Activated CD4-positive, alpha-beta T cell treated with anti-CD3 and anti-CD28 coated beads, Interleukin-2, Interleukin-4, amounts not matched to agents 100 ng/mL and 50 ng/mL, durations not matched to agents 16 hours and 8 hours (primary cell): ENCODE results near the gene PRPSAP1.
"Not testable (repeated sequence)": the region's sequence is repeated elsewhere in the genome, so short reads cannot be mapped to it uniquely, and the experiment has no call there.

Source experiments
- DNase-seq: peaks from one replicate; pipeline ENCODE4 v3.0.0-alpha.2; 2020; ENCODE audit warnings: low spot score

PRPSAP1 gene

DNA sequence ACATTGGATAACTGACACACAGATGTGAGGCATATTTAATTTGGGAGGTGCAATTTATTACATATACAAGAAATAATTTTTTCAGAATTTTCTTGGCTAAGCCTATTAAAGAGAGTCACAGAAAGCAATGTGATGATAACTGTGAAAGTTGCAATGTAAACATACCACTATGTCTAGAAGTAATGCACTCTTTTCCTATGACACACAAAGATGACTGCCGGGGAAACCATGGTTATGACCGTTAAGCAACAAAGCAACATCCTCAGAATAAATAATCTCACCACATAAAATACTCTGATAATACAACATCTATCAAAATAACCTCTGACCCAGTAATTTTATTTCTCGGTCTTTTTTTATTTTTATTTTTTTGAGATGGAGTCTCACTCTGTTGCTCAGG lies 35.1 kb downstream of the PRPSAP1 start:
- DNase-seq: no peak

DNA sequence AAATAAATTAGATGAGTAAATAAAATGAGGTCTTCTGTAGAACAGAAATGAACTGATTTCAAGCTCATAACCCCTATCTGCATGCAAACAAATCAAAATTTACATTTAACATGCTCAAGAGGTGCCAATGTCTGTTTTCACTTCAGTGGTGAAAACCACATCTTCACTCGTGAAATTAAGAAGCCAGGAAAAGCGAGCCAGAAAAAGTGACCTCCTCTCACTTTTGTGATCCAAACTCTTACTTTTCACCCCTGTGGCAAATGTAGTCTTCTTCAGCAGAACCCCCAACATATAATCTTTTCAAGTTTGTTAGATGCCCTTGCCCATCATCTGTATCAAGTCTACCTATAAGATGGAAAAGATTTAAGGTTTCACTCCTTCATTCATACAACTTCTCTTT lies 36.2 kb downstream of the PRPSAP1 start:
- DNase-seq: no peak

DNA sequence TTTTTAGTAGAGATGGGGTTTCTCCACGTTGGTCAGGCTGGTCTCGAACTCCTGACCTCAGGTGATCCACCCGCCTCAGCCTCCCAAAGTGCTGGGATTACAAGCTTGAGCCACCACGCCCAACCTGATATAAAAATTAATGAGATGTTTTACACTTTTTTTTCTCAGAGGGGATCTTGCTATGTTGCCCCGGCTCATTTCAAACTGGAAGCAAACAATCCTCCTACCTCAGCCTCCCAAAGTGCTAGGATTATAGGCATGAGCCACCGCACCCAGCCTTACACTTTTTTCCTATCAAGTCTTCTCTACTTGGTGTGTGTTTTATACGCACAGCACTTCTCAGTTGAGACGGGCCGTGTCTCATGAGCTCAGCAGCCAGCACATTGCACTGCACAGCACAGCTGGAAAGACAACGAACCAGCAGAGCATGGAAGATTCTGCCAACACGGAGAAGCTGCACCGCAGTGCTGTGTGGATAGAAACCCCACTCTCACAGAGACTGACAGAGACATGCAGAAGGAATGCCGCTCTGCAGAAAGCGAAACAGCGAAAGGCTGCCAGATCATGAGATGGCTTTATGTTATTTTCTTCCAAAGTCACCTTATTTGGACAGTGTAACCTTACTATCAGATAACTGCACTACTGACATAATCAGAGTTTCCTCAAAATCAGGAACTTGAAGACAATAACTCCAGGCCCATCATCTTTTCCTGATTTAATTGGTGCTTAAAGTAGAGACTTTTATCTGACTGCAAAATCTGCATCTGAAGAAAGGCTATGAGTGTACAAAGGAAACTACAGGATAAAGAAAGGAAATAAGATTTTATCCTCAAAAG lies 39.1 kb downstream of the PRPSAP1 start:
- no peak for DNase-seq

DNA sequence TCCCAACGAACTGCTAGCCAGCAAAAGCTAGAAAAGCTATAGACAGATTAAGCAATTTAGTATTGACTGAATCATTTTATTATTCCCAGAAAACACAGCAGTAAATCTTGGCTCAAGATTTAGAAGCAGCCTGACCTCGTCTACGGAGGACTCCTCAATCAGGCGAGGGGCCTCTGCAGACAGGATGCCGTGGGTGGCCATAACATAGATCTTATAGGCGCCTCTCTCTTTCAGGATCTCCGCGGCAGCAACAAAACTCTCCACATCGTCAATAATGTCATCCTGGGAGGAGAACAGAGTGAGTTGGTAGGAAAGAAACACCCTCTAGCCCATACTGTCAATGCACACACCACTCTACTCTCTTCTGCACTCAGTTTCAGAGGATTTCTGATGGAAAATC lies 41.0 kb downstream of the PRPSAP1 start:
- no peak for DNase-seq

DNA sequence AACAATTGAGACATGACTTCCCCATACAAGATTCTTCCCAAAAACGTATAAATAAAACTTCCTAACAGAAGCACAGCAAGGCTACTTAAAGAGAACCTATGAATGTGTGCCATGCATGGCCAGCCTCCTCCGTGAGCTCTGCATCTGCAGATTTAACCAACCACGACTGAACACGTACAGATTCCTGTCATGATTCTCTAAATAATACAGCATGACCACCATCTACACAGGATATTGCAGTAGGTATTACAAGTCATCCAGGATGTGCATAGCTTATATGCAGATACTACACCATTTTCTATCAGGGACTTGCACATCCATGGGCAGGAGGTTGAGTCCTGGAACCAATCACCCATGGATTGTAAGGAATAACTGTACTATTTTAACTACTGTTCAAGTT lies 44.3 kb downstream of the PRPSAP1 start:
- no peak for DNase-seq

DNA sequence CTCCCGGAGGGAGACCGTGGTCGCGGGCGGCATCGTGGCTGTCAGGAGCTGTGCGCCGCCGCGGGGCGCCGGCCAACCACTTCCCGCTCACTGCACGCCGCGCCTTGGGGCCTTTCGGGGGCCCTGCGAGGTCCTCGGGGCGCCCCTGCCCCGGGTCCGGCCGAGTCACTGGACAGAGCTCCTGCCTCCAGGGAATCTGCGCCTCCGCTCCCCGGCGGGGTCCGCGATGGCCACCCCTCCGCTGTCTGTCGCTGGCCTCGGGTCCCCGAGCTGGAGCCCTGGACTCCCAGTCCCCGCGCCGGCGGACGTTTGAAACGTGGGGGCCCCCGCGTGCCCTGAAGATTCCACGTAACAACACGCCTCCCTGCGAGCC lies 45.8 kb downstream of the PRPSAP1 start, which contains the start of gene QRICH2:
Gene QRICH2, minus strand, starts transcription at position 311 of the 373 bp plus-strand sequence. Its CDS starts 278 bp downstream, at position 33.
- no peak for DNase-seq

DNA sequence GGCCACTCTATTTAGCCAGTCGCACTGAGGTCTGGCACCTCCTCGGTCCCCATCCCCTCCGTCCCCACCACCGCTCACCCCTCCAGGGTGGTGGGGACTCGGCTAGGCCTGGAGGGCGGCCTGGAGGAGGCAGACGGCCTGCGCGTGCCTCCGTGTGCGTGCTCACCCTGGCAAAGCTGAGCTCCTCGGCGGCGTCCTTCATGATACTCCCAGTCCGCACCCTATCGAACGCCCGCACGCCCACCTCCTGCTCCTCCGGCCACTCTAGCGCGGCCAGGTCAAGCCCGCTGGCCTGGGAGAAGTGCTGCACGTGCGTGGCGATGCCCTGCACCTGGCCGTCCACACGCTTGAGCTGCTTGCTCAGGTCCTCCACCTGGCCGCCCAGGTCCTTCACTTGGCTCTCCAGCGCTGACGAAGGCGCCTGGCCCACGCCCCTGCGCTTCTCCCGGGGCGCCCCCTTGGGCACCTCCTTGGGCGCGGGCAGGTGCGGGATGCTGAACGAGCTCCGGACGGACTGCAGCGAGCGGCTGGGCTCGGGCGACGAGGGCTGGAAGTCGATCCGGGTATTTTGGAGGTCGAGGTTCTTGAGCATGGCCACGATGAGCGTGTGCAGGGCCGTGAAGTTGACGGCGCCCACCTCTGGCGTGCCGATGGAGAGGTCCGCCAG lies 46.3 kb downstream of the PRPSAP1 start:
- DNase-seq: no peak

DNA sequence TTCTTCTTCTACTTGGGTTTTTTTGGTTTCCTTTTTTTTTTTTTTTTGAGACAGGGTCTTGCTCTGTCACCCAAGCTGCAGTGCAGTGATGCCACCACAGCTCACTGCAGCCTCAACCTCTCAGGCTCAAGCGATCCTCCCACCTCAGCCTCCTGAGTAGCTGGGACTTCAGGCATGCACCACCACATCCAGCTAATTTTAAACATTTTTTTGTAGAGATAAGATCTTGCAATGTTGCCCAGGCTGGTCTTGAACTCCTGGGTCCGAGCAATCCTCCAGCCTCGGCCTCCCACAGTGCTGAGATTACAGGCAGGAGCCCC lies 48.6 kb downstream of the PRPSAP1 start:
- DNase-seq: not testable (repeated sequence)

DNA sequence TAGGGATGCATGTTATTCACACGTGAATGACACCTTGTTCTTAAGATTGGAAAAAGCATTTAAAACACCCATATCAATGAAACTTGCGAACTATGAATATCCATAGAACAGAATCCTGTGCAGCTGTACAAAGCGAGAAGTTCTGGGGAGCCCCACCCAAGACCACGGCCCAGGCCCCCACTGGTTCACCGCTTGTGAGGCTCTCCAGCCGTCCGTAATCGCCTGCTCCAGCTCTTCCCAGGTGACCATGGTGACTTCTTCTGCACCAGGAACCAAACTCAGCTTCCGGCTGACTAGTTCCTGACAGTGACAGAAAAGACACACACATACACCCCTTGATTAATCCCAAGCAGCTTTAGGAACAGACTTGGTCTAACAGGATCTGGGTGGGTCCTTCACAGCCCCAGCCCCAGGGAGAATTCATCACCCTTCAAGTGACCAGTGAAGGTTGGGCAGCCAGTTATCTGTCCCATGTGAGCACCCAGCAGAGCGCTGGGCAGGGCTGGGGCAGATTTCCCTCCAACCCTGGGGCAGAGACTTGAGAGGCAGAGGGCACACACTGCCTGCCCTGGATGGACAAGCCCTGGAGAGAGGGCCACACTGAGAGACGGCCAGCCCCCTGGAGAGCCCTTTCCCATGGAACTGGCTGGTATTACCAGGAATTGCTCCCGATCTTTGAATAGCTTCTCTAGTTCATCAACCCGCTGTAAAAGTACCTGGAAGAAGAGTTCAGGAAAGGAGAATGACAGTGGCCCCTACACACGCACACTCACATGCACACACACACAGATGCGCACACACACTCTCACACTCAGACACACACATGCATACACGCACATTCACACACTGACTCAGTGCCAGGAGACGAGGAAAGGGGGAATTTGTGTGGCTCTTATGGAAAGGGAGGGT lies 49.2 kb downstream of the PRPSAP1 start:
- DNase-seq: no peak

DNA sequence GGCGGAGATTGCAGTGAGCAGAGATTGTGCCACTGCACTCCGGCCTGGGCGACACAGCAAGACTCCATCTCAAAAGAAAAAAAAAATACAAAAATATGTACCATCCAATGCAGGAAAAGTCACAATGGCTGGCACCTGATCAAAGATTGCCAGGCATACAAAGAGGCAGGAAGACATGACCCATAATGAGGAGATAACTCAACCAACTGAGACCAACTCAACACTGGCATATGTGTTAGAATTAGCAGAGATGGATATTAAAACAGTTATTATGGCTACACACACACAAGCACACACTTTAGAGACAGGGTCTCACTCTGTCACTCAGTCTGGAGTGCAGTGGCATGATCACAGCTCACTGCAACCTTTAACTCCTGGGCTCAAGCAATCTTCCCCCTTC lies 56.3 kb downstream of the PRPSAP1 start:
- DNase-seq: no peak

DNA sequence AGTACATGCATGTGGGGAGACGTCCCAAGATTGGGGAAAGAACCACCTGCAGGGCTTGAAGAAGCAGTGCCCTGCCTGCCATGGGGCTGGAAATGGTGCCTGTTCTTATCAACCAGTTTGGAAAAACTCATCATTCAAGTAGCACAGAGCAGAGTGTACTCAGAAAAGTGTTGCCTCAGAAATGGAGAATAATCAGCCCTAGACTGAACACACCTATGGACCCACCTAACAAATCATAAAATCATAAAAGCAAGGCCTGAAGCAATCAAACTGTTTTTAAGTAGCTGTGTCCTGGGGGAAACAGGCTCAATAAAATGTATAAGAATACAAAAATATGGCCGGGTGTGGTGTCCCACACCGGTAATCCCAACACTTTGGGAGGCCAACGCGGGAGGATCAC lies 56.8 kb downstream of the PRPSAP1 start:
- DNase-seq: no peak

DNA sequence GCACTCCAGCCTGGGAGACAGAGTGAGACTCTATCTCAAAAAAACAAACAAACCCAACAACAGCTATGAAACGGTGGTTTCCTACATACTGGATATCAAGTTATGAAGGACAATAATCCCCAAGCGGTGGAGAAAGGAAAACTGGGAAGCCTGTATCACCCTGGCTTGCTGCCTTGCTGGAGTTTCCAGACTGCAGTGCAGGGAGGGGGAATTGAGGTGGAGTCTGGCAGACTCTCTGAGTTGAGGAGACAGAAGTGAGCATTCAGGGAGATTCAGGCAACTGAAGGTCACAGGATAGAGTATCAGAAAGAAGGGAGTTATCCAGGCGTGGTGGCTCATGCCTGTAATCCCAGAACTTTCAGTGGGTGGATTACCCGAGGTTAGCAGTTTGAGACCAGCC lies 57.5 kb downstream of the PRPSAP1 start:
- DNase-seq: no peak

DNA sequence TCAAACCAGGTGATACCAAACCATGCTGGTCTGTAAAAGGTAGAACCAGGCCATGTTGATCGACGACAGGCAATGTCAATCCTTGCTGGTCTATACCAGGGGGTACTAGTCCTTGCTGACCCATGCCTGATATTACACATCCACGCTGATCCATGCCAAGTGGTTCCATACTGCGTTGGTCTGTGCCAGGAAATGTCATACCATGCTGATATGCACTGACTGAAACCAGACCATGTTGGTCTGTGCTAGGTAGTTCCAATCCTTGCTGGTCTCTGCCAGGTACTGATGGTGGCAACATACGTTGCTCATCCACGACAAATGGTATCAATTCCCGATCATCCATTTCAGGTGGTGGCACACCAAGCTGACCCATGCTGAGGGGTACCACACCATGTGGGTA lies 60.6 kb downstream of the PRPSAP1 start:
- DNase-seq: no peak

DNA sequence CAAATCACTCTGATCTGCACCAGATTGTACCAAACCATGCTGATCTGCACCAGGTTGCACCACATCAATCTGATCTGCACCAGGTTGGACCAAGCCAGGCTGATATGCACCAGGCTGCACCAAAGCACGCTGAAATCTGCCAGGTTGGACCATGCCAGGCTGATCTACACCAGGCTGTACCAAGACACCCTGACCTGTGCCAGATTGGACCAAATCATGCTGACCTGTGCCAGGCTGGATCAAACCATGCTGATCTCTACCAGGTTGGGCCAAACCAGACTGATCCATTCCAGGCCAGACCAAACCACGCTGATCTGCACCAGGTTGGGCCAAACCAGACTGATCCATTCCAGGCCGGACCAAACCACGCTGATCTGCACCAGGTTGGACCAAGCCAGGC lies 61.1 kb downstream of the PRPSAP1 start:
- no peak for DNase-seq

DNA sequence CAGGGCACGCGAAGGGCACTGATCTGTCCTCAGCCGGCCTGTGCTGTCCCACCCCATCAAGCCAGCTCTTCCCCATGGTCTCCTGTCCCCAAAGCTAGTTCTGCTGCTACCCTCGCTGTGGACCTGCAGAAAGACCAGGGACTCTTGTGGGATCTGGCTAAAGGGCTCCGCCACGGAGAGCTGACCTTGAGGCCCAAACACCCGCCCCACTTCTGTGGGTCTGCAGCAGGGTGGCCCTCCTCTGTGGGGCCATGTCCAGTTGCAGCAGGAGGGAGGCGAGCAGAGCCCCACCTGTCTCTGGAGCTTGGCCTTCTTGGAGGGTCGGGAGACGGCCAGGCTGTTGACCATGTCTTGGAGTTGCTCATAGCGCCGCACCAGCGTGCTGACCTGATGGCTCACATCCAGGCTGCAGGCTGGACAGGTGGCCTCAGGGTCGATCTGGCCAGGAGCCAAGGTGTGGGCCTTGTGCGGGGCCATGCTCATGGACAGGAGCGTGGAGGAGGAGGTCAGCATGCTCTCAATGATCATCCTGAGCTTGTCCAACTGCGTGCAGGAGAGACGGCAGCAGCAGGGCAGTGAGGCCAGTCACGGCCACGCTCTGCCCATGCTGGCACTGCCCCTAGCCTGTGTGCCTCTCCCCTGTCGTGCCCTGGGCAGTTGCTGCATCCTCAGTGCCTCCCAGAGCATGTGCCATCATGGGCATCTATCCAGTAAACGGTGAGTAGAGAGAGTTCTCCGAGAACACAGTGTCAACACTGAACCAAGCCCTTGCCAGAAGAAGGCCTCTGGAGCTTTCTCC lies 71.9 kb downstream of the PRPSAP1 start:
- no peak for DNase-seq

DNA sequence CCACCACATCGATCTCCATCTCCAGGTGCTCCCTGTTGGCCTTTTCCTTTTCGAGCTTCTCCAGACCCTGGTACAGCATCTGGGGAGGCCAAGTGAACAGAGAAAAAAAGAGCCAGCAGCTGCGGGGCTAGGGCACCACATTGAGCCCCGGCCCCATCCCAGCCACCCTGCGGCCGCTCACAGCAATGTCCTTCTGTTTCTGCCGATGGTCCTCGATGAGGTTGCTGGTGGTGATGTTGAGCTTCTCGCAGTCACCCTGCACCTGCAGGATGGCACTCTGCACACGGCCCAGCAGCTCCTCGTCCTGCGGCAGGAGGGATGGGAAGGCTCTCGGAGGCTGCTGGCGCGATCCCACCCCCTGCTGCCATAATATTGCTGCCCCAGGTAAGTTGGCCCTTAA lies 73.1 kb downstream of the PRPSAP1 start:
- DNase-seq: no peak

DNA sequence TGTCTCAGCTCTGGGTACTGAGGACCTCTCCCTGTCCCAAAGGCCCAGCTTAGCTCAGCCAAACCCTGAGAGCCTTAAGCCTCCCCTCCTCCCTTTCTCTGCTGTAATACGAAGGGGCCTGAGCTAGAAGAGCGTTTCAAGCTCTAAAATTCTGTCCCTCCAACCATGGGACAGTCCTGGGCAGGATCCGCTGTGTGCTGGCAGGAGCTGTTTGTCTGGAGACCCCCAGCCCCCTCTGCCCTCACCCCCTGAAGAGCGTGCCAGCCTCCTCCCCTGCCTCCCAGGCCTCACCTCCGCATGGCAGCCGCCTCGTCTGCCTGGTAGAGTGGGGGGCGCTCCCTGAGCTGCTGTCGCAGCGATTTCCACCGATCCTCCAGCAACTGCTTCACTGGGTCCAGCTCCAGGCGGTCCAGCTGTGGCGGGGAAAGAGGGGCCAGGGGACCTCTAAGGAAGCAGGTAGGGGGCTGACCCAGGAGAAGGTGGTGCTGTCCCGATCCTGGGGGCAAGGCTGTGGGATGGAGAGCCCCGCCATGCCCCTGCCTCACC lies 73.9 kb downstream of the PRPSAP1 start:
- no peak for DNase-seq

DNA sequence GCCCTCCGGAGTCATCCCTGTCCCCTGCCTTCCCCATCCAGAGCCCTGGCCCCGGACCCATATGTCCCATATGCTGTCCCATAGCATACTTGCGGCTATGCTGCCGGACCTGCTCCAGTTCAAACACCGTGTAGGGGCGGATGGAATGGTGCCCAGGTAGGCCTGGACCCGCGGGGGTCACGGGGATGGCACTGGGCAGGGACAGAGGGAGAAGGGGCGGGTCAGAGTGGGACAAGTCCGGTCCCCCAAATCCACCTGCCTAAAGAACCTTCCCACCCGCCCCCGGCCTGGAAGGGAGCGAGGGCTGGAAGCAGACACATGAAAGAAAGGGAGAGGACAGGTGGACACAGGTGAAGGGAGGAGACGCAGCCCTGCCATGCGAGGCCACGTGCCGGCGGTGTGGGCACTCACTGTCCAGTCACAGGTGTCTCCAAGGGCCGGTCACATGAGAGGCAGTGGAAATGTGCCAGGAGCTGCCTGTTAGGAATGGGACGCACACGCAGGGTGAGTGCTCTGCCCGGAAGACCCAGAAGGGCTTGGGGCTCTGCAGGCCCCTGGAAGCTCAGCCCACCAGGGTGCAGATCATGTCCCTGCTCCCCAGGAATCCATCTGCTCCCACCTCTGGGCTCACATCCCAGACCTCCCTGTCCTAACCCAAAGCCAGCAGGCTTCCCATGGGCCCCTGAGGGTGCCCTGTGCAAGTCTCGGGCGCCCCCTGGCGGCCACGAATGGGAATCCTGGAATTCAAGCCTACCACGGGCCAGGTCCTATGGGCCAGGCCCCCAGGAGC lies 74.6 kb downstream of the PRPSAP1 start:
- DNase-seq: peak; percentile 86

DNA sequence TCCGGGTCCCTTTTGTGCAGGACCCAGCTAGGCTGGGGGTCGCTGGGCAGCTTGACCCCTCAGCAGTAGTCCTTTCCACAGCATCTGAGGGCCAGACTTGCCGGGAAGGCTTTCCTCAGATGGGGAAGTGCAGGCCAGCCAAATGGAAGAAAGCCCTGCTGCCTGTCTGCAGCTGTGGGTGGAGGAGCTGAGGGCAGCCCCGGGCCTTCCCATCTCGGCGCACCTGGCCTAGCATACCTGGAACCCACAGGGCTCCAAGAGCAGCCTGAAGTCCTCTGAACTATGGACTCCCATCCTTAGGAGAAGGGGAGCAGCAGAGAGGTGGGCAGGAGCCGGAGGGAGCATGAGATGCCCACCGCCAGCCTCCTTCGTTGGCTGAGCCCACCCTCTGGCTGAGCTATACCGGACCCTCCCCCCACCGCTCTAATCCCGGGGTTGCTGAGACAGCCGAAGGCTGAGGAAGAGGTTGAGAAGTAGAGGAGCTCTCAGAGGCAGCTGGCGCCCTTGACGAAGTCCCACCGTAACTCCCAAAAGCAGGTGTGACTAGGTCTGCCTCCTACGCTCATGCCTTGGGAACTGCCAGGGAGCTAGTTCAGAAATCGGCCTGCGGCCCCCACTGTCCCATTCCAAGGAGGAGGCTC lies 75.3 kb downstream of the PRPSAP1 start:
- DNase-seq: no peak
